GM23248 (cell line): ENCODE results near the gene CST5.

Experiments
- EZH2 ChIP-seq: fragments of 200-600 bp; sonication (generic); IDR thresholded peaks from 2 replicates; pipeline ENCODE4 v1.6.1; 2018; ENCODE audit warnings: antibody characterized with exemption, mild to moderate bottlenecking; ENCODE audit not compliant: insufficient read depth, poor library complexity, severe bottlenecking
- EZH2phosphoT487 ChIP-seq: fragments of 200-600 bp; sonication (generic); IDR thresholded peaks from 2 replicates; pipeline ENCODE4 v1.6.1; 2018; ENCODE audit warnings: antibody characterized with exemption, moderate library complexity, mild to moderate bottlenecking, low read depth; ENCODE audit not compliant: insufficient read depth

- TF ChIP-seq EZH2, result no peak
- no peak for TF ChIP-seq EZH2phosphoT487
Measured at GRCh38 chr20:23923311-23923710, 43.8 kb upstream of the CST5 start.
